Thyroid gland (tissue), 4 donors: ENCODE data around the gene RHOBTB1. TPM values are rescaled to one million over a fixed set of nuclear protein-coding genes. Genes with fewer than 3 reads are reported as not detected.
"Not testable (repeated sequence)": the region's sequence is repeated elsewhere in the genome, so short reads cannot be mapped to it uniquely, and the experiment has no call there.

ENCODE experiments used
- DNase-seq, 2 donors: peaks; one replicate each; pipeline ENCODE4 v3.0.0-alpha.2; 2019
- H3K27ac ChIP-seq, 3 donors: fragments of 200-600 bp; sonication (generic); 1 replicate in 2 of 3; 2 replicates in 1 of 3; pipeline ENCODE4 v1.5.1; 2016 to 2019; ENCODE audit warnings: mild to moderate bottlenecking in 1 of 3, moderate library complexity in 1 of 3
- H3K27me3 ChIP-seq: fragments of 200-600 bp; sonication (generic); one replicate; pipeline ENCODE4 v1.5.1; 2019
- H3K36me3 ChIP-seq, 2 donors: fragments of 200-600 bp; sonication (generic); one replicate each; pipeline ENCODE4 v1.5.1; 2016 to 2019
- H3K4me1 ChIP-seq, 2 donors: fragments of 200-600 bp; sonication (generic); one replicate each; pipeline ENCODE4 v1.5.1; 2017 to 2019
- H3K4me3 ChIP-seq, 3 donors: fragments of 200-600 bp; sonication (generic); replicated peaks in 1 of 3; 1 replicate in 2 of 3; 2 replicates in 1 of 3; pipeline ENCODE4 v1.5.1; 2016; ENCODE audit warnings: mild to moderate bottlenecking in 1 of 3
- H3K9me3 ChIP-seq: fragments of 200-600 bp; sonication (generic); one replicate; pipeline ENCODE4 v1.5.1; 2017
- CTCF ChIP-seq, 6 experiments: fragments of 200-600 bp in 3 of 6; fragments of 450-650 bp in 3 of 6; sonication (generic) in 3 of 6; IDR thresholded peaks; one replicate each; pipeline ENCODE4 v1.5.1; 2016 to 2019; ENCODE audit warnings: antibody characterized with exemption in 6 of 6, mild to moderate bottlenecking in 2 of 6, inconsistent platforms in 1 of 6, moderate library complexity in 1 of 6
- POLR2A ChIP-seq, 2 donors: fragments of 450-650 bp; IDR thresholded peaks; one replicate each; pipeline ENCODE4 v1.6.1; 2017; ENCODE audit warnings: antibody characterized with exemption in 2 of 2, mild to moderate bottlenecking in 2 of 2, moderate library complexity in 1 of 2
- WGBS, 2 donors: methylation state at CpG; one replicate each; pipeline ENCODE4 v1.1.5; 2017; 5-methylcytosine and 5-hydroxymethylcytosine counted together
- intact Hi-C: fragments of 100-400 bp; cut with DNase I; formaldehyde crosslinking; loops from one replicate; pipeline ENCODE4 v1.15.1; 2023
- total RNA-seq, 4 donors: library from RNA; depleted of rRNA; stranded (reverse); fragments of >200 nt; gene quantifications; one replicate each; pipeline ENCODE4 v1.2.3, GENCODE V29; 2016

Gene RHOBTB1
- total RNA-seq, 4 donors from 2014 or later: 6.8 to 10.5 (median 9.1) TPM

DNA sequence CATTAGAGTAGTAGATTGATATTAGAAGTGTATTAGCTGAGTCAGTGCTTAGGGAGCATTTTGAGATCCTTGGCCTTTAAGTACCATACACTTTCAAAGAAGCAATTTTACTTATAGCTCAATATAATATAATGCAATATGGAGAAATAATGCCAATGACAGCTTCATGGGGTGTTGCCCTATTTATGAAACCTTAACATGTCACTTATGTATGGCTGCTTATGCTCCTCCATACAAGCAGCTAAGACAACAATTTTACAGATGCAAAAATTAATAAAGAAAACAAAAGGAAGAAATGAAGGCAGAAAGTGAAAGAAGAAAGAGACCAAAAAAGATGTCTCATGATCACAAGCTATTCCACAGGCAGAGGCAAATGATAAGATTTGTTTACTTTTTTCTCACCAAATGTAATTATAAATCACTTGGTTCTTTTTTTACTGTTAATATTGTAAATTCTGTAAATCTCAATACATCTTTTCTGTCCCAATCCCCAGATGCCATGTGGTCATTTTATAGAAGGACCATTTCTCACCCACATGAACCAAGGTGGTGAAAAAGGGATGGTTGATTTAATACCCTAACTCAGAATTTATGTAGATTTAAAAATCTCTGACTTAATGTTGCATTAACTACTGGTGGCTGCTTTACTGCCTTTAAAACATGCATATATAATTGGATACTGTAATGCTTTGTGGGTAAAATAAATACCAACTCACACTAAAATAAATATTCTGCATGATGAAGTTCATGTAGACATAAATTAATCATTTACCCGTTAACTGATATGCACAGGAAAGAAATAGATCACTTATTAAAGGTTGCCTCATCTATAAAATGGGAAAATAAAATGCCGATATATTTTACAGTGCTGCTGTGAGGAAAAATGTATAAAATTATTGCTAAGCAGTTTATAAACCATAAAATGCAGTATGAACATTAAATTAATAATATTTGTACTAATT lies 33.5 kb upstream of the RHOBTB1 start:
- H3K4me1 ChIP-seq: no peaks in the 10 kb centered on the region
- 91 to 95% methylated on average over 2 of the region's 2 CpGs for WGBS, 2 donors
- no peak overlapping the region for H3K4me3 ChIP-seq
- H3K36me3 ChIP-seq: no peaks in the 10 kb centered on the region
- intact Hi-C loops: no loop called here
- no peaks in the 10 kb centered on the region for H3K27me3 ChIP-seq
- DNase-seq: no peak
- TF ChIP-seq CTCF (IDR thresholded peaks at IDR 0.05): no peak
- no peak for TF ChIP-seq POLR2A (IDR thresholded peaks at IDR 0.05)
- no peak overlapping the region for H3K27ac ChIP-seq
- H3K9me3 ChIP-seq: no peaks in the 10 kb centered on the region

DNA sequence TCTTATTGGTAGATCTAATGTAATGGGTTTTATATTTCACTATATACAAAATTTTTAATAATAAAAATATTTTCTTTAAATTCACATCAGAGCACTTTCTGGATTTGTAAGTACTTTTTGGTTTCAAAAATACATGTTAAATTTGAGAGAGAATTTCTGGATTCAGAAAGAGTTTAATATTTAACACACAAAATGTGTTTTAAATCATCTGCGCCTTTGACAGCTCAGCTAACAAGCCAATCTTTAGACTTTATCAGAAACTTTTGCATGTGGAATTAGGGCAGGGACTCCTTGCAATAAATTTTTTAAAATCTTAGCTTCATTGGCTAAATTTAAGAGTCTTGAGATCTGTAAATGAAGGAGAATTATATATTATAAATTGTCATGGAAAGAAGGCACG lies 32.7 kb upstream of the RHOBTB1 start:
- no peak overlapping the region for H3K27ac ChIP-seq
- H3K9me3 ChIP-seq: no peaks in the 10 kb centered on the region
- H3K4me3 ChIP-seq: no peak overlapping the region
- H3K4me1 ChIP-seq: no peaks in the 10 kb centered on the region
- H3K27me3 ChIP-seq: no peaks in the 10 kb centered on the region
- TF ChIP-seq CTCF (IDR thresholded peaks at IDR 0.05) (no peak), POLR2A (IDR thresholded peaks at IDR 0.05) (no peak)
- no peaks in the 10 kb centered on the region for H3K36me3 ChIP-seq
- WGBS, 2 donors: 89 to 94% methylated on average over 2 of the region's 2 CpGs
- intact Hi-C loops: no loop called here
- no peak for DNase-seq

GRCh38 chr10:60975716-60976115 lies 31.7 kb upstream of the RHOBTB1 start:
- Histone ChIP-seq H3K36me3 (no peaks in the 10 kb centered on the region), H3K27ac (no peak overlapping the region), H3K9me3 (no peaks in the 10 kb centered on the region), H3K4me3 (no peak overlapping the region), H3K27me3 (no peaks in the 10 kb centered on the region), H3K4me1 (no peaks in the 10 kb centered on the region)
- TF ChIP-seq POLR2A (IDR thresholded peaks at IDR 0.05) (no peak), CTCF (IDR thresholded peaks at IDR 0.05) (no peak)
- DNase-seq: no peak
- WGBS, 2 donors: 68 to 77% methylated on average over 1 of the region's 1 CpG
- intact Hi-C loops: no loop called here

DNA sequence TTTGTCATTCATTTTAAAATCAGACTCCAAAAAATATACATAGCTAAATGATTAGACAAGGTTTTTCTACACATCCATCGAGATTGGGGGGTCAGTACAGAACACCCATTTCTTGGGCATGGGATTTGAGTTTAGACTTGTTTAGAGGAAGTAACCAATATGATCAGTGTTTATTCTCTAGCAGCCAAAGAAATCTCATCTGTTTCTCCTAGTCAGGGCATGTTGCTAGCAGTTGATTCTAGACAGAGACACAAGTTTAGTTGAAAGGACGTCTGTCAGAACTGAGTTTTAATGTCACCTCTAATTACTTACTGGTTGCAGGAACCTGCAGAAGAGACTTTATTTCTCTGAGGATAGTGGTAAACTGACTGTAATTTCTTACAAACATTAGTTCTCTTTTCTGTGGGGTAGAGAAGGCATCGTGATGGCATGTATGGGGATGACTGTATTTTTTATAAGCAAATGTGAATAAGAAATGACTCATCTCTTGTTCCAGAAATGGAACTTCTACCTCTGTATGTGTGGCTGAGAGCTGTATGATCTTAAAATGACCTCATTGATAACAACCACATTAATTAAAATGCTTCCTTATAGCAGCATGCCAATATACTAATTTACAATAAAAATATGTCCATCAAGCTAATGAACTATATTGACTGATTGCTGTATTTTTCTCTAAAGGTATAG lies 30.6 kb upstream of the RHOBTB1 start:
- no peak for TF ChIP-seq POLR2A (IDR thresholded peaks at IDR 0.05)
- TF ChIP-seq CTCF (IDR thresholded peaks at IDR 0.05): no peak
- no peak overlapping the region for H3K27ac ChIP-seq
- no peaks in the 10 kb centered on the region for H3K9me3 ChIP-seq
- H3K4me1 ChIP-seq: no peaks in the 10 kb centered on the region
- 82 to 87% methylated on average over 3 of the region's 3 CpGs for WGBS, 2 donors
- no peak for DNase-seq
- no peak overlapping the region for H3K4me3 ChIP-seq
- H3K36me3 ChIP-seq: no peaks in the 10 kb centered on the region
- intact Hi-C loops: no loop called here
- H3K27me3 ChIP-seq: no peaks in the 10 kb centered on the region

DNA sequence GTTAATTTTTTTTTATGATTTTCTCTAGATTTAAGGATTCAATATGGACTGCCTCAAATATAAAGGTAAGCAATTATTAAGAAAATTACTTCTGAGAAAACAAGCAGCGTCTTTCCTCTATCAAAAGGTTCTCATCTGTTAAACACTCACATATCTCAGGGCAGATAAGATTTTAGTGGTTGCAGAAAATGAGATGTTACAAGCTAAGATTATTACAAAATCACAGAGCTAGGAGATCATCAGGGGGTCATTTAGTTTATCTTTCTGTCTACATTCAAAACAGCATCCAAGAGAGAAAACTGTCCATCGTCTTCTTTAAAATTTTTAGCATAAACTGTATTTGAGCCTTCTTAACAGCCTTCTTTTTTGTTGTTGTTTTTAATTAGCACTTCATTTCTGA lies 29.1 kb upstream of the RHOBTB1 start:
- Histone ChIP-seq H3K27ac (no peak overlapping the region), H3K9me3 (no peaks in the 10 kb centered on the region), H3K4me1 (no peaks in the 10 kb centered on the region), H3K36me3 (no peaks in the 10 kb centered on the region), H3K4me3 (no peak overlapping the region), H3K27me3 (no peaks in the 10 kb centered on the region)
- DNase-seq: no peak
- 94 to 95% methylated on average over 2 of the region's 2 CpGs for WGBS, 2 donors
- TF ChIP-seq CTCF (IDR thresholded peaks at IDR 0.05) (no peak), POLR2A (IDR thresholded peaks at IDR 0.05) (no peak)
- intact Hi-C loops: no loop called here

DNA sequence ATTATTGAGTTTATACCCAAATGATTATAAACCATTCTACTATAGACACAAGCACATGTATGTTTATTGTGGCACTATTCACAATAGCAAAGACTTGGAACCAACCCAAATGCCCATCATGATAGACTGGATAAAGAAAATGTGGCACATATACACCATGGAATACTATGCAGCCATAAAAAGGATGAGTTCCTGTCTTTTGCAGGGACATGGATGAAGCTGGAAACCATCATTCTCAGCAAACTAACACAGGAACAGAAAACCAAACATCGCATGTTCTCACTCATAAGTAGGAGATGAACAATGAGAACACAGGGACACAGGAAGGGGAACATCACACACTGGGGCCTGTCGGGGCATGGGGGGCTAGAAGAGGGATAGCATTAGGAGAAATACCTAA lies 28.2 kb upstream of the RHOBTB1 start:
- H3K36me3 ChIP-seq, H3K9me3 ChIP-seq, H3K4me1 ChIP-seq, H3K27ac ChIP-seq, intact Hi-C loops, H3K4me3 ChIP-seq, H3K27me3 ChIP-seq, DNase-seq: not testable (repeated sequence)
- 97 to 98% methylated on average over 2 of the region's 2 CpGs for WGBS, 2 donors
